Karpas-422 (cell line): ENCODE data around the gene ZNF487. TPM values are rescaled to one million over a fixed set of nuclear protein-coding genes. Genes with fewer than 3 reads are reported as not detected.

Experiments used
- DNase-seq: peaks from one replicate; pipeline ENCODE4 v3.0.0-alpha.2; 2015
- H2AFZ ChIP-seq: fragments of 200-600 bp; sonication (generic); 2 replicates; pipeline ENCODE4 v1.6.1; 2014; ENCODE audit warnings: antibody characterized with exemption, low read length, mixed read lengths
- H3K27ac ChIP-seq: fragments of 200-600 bp; sonication (generic); 2 replicates; pipeline ENCODE4 v1.5.1; 2014; ENCODE audit warnings: mild to moderate bottlenecking, low read length, moderate library complexity
- H3K27me3 ChIP-seq: fragments of 200-600 bp; sonication (generic); 2 replicates; pipeline ENCODE4 v1.6.1; 2014; ENCODE audit warnings: low read length, mixed read lengths
- H3K36me3 ChIP-seq: fragments of 200-600 bp; sonication (generic); 2 replicates; pipeline ENCODE4 v1.6.1; 2014; ENCODE audit warnings: low read length, mixed read lengths; ENCODE audit not compliant: insufficient read depth
- H3K4me1 ChIP-seq: fragments of 200-600 bp; sonication (generic); 2 replicates; pipeline ENCODE4 v1.6.1; 2014; ENCODE audit warnings: mild to moderate bottlenecking, low read length, mixed read lengths
- H3K4me2 ChIP-seq: fragments of 200-600 bp; sonication (generic); 2 replicates; pipeline ENCODE4 v1.6.1; 2014; ENCODE audit warnings: low read length, low read depth, mild to moderate bottlenecking; ENCODE audit not compliant: poor library complexity, severe bottlenecking
- H3K4me3 ChIP-seq: fragments of 200-600 bp; sonication (generic); 2 replicates; pipeline ENCODE4 v1.5.1; 2014; ENCODE audit warnings: mild to moderate bottlenecking, antibody characterized with exemption, low read length, mixed read lengths
- H3K79me2 ChIP-seq: fragments of 200-600 bp; sonication (generic); 2 replicates; pipeline ENCODE4 v1.6.1; 2014; ENCODE audit warnings: mild to moderate bottlenecking, low read length, mixed read lengths
- H3K9ac ChIP-seq: fragments of 200-600 bp; sonication (generic); 2 replicates; pipeline ENCODE4 v1.6.0; 2014; ENCODE audit warnings: low read length
- H3K9me2 ChIP-seq: fragments of 200-600 bp; sonication (generic), shearing (Covaris generic); replicated peaks from 2 replicates; pipeline ENCODE4 v1.6.0; 2014; ENCODE audit warnings: mild to moderate bottlenecking, low read length, moderate library complexity; ENCODE audit not compliant: insufficient read depth
- H3K9me3 ChIP-seq: fragments of 300-700, 200-600 bp; sonication (generic); 2 replicates; pipeline ENCODE4 v1.6.1; 2014; ENCODE audit warnings: low read length, mixed read lengths
- H4K20me1 ChIP-seq: fragments of 200-600 bp; sonication (generic); 2 replicates; pipeline ENCODE4 v1.6.1; 2014; ENCODE audit warnings: mild to moderate bottlenecking, antibody characterized with exemption, low read length, low read depth; ENCODE audit not compliant: insufficient read depth
- total RNA-seq: library from RNA; depleted of rRNA; stranded (reverse); fragments of >200 nt; shearing (Covaris generic); gene quantifications from 2 replicates; pipeline ENCODE4 v1.2.3, GENCODE V29; 2014; ENCODE audit warnings: low replicate concordance

The ZNF487 gene
- total RNA-seq, 1 experiment from 2014 or later: 11.5 TPM

DNA sequence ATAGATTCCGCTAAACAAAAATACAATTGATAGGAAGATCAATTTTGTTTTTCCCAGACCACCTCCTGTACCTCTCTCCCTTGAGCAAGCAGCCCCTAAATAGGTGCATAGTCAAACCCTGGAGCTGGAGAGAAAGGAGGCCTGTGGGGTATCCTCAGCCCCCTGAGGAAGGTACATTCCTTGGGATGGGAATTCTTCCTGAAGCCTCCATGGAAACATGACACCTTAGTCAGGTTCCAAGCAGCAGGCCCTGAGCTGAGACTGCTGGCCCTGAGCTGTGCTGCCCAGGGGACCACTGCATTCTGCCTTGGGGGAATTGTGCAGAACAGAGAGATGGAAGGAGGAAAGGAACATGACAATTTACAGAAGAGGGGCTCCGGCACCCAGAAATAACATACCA lies 35.3 kb upstream of the ZNF487 start:
- H3K4me3 ChIP-seq: peak overlapping the region; percentile 14; the same call in 1 of the 2 replicates
- H4K20me1 ChIP-seq: peaks cover 70% of the 10 kb centered on the region
- DNase-seq: no peak
- peaks cover 32% of the 10 kb centered on the region for H3K36me3 ChIP-seq
- peak overlapping the region; percentile 37 for H3K27ac ChIP-seq
- peak overlapping the region; percentile 22 for H3K9ac ChIP-seq
- no peaks in the 10 kb centered on the region for H3K27me3 ChIP-seq
- H3K79me2 ChIP-seq: peaks cover 98% of the 10 kb centered on the region
- H2AFZ ChIP-seq: no peak overlapping the region
- H3K4me2 ChIP-seq: peak overlapping the region; percentile 92
- H3K9me3 ChIP-seq: no peaks in the 10 kb centered on the region
- H3K4me1 ChIP-seq: peaks cover 89% of the 10 kb centered on the region
- no peaks in the 10 kb centered on the region for H3K9me2 ChIP-seq

DNA sequence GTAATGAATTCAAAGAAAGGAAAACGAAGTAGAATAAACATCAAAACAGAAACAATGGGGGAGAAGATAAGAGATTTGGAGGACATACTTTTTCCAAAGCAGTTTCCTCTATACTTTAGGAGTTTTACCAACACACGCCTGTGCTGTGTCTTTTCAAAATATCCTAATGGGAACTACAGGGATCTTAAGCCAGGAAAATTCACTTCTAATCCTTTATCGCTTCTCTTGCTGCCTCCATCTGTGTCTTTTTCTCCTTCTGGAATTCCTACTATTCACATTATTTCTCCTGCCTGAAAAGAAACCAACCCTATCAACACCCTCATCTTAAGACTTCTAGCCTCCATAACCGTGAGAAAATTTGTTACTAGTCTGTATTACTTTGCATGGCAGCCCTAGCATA lies 34.7 kb upstream of the ZNF487 start:
- Histone ChIP-seq H3K9me2 (no peaks in the 10 kb centered on the region), H3K27me3 (no peaks in the 10 kb centered on the region), H3K4me3 (peak overlapping the region; percentile 5; the same call in 1 of the 2 replicates), H3K36me3 (peaks cover 32% of the 10 kb centered on the region), H3K9me3 (no peaks in the 10 kb centered on the region), H2AFZ (no peak overlapping the region), H3K9ac (peak overlapping the region; percentile 22; the same call in 1 of the 2 replicates), H3K4me2 (peak overlapping the region; percentile 92), H4K20me1 (peaks cover 70% of the 10 kb centered on the region), H3K27ac (peak overlapping the region; percentile 37), H3K79me2 (peaks cover 100% of the 10 kb centered on the region), H3K4me1 (peaks cover 89% of the 10 kb centered on the region)
- DNase-seq: no peak

DNA sequence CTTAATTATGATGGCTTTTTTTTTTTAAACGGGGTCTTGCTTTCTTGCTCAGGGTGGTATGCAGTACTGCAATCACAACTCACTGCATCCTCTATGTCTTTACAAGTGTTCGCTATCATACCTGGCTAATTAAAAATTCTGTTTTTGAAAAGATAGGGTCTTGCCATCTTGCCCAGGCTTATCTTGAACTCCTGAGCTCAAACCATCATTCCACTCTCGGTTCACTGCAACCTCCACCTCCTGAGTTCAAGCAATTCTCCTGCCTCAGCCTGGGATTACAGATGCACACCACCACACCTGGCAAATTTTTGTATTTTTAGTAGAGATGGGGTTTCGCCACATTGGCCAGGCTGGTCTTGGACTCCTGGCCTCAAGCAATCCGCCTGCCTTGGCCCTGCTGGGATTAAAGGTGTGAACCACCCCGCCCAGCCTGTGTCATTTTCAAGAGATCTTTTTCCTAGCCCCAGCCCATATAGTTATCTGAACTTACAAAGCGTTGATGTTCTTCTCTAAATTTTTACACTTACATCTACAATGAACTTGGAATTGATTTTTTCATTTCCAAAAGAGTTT lies 33.9 kb upstream of the ZNF487 start:
- Histone ChIP-seq H2AFZ (no peak overlapping the region), H3K36me3 (peaks cover 32% of the 10 kb centered on the region), H3K9me3 (no peaks in the 10 kb centered on the region), H3K79me2 (peaks cover 100% of the 10 kb centered on the region), H4K20me1 (peaks cover 70% of the 10 kb centered on the region), H3K4me2 (peak overlapping the region; percentile 92), H3K4me1 (peaks cover 85% of the 10 kb centered on the region), H3K9me2 (no peaks in the 10 kb centered on the region), H3K27ac (peak overlapping the region; percentile 37; the same call in 1 of the 2 replicates), H3K27me3 (no peaks in the 10 kb centered on the region), H3K4me3 (peak overlapping the region; percentile 4; the same call in 1 of the 2 replicates), H3K9ac (0 out of 2 replicates have a peak overlapping the region, but pooled peaks have one; percentile 22)
- no peak for DNase-seq

DNA sequence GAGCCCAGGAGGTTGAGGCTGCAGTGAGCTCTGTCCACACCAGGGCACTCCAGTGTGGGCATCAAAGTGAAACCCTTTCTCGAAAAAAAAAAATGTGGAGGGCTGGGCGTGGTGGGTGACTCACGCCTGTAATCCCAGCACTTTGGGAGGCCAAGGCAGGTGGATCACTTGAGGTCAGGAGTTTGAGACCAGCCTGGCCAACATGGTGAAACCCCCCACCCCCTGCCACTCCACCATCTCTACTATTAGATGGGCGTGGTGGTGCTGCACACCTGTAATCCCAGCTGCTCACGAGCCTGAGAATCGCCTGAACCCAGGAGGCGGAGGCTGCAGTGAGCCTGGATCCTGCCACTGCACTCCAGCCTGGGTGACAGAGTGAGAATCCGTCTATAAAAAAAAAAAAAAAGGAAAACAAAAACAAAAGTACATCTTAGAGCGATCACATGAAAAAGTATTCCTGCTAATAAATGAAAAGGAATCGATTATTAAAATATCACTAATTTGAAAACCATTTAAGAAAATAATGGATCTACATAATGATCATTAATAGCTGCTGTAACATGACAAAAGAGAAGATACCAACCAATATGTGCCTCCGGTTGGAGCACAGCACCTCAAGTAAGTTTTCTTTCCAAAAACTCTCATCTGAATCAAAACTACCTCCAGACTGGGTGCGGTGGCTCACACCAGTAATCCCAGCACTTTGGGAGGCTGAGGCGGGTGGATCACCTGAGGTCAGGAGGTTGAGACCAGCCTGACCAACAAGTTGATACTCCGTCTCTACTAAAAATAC lies 32.8 kb upstream of the ZNF487 start:
- no peak for DNase-seq
- peak overlapping the region; percentile 50 for H3K27ac ChIP-seq
- peaks cover 64% of the 10 kb centered on the region for H4K20me1 ChIP-seq
- H3K4me3 ChIP-seq: peak overlapping the region; percentile 98
- peak overlapping the region; percentile 40 for H3K9ac ChIP-seq
- peaks cover 97% of the 10 kb centered on the region for H3K79me2 ChIP-seq
- peaks cover 73% of the 10 kb centered on the region for H3K4me1 ChIP-seq
- no peaks in the 10 kb centered on the region for H3K9me3 ChIP-seq
- H3K4me2 ChIP-seq: peak overlapping the region; percentile 92
- peaks cover 32% of the 10 kb centered on the region for H3K36me3 ChIP-seq
- no peaks in the 10 kb centered on the region for H3K9me2 ChIP-seq
- no peaks in the 10 kb centered on the region for H3K27me3 ChIP-seq
- H2AFZ ChIP-seq: no peak overlapping the region

DNA sequence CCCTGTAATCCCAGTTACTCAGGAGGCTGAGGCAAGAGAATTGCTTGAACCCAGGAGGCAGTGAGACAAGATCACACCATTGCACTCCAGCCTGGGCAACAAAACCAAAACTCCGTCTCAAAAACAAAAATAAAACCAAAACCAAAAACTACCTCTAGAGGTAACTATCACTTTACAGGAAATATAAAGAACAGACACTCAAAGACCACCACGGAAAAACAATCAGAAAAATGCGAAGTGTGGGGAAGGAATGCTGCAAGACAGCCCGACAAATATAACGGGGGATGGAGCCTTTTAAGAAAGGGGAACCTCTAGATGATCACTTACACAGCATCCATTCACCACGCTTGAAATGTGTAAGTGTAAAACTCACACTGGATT lies 32.2 kb upstream of the ZNF487 start:
- no peak overlapping the region for H2AFZ ChIP-seq
- peaks cover 58% of the 10 kb centered on the region for H4K20me1 ChIP-seq
- H3K9ac ChIP-seq: peak overlapping the region; percentile 40
- H3K9me3 ChIP-seq: no peaks in the 10 kb centered on the region
- peak overlapping the region; percentile 98 for H3K4me3 ChIP-seq
- DNase-seq: peak; percentile 63
- H3K4me1 ChIP-seq: peaks cover 71% of the 10 kb centered on the region
- peak overlapping the region; percentile 92 for H3K4me2 ChIP-seq
- no peaks in the 10 kb centered on the region for H3K9me2 ChIP-seq
- H3K36me3 ChIP-seq: peaks cover 28% of the 10 kb centered on the region
- no peaks in the 10 kb centered on the region for H3K27me3 ChIP-seq
- peaks cover 96% of the 10 kb centered on the region for H3K79me2 ChIP-seq
- H3K27ac ChIP-seq: peak overlapping the region; percentile 50

DNA sequence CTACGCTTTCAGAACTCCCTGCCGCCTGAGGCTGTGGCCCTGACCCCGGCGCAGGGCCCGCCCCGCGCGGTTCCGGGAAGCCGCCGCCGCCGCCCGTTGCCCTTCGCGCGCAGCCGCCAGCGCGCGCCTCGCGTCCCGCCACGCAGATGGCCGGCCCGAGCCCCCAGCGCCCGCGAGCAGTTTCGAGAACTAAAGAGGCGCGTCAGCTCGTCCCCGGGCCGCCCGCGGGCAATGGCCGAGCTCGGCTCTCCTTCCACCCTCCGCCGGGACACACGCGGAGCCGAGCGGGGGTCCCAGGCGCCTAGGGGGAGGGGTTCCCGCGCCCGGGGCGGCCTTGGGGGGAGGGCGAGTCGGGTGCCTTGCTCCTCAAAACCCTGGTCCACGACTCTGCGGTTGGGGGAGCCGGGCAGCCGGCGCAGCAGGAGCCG lies 29.7 kb upstream of the ZNF487 start:
- H2AFZ ChIP-seq: no peak overlapping the region
- no peaks in the 10 kb centered on the region for H3K9me2 ChIP-seq
- H3K9me3 ChIP-seq: no peaks in the 10 kb centered on the region
- peaks cover 39% of the 10 kb centered on the region for H4K20me1 ChIP-seq
- H3K79me2 ChIP-seq: peaks cover 71% of the 10 kb centered on the region
- H3K4me2 ChIP-seq: peak overlapping the region; percentile 92
- peak overlapping the region; percentile 89 for H3K27ac ChIP-seq
- peak overlapping the region; percentile 98 for H3K4me3 ChIP-seq
- DNase-seq: peak; percentile 83
- H3K27me3 ChIP-seq: no peaks in the 10 kb centered on the region
- H3K4me1 ChIP-seq: peaks cover 54% of the 10 kb centered on the region
- H3K36me3 ChIP-seq: peaks cover 12% of the 10 kb centered on the region; the same call in 1 of the 2 replicates
- H3K9ac ChIP-seq: peak overlapping the region; percentile 95

DNA sequence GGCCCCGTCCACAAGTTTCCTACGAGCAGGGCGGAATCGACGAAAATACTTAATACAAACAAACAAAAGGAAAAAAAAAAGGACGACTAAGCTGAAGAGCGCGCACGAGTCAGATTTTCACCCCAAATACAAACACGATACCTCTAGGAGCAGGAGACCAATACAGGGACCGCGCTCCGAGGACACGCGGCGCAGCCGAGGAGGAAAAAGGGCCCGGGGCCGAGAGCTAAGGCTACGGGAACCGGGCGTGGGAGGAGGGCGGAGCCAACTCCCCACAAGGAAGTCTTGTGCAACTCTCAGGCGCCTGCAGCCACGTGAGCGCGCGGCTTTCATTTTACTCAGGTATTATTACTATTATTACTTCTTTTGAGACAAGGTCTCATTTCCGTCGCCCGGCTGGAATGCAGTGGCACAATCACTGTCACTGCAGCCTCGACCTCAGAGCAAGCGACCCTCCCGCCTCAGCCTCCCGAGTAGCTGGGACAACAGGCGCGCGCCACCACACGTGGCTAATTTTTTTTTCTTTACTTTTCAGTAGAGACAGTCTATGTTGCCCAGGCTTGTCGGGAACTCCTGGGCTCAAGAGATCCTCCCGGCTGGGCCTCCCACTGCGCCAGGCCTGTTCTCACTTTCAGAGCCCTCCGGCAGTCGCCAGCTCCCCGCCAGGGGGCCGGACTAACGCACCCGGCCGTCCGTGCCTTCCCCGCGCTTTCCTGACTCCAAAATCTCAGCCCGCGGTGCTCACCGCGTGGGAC lies 29.2 kb upstream of the ZNF487 start:
- Histone ChIP-seq H3K27me3 (no peaks in the 10 kb centered on the region), H3K4me1 (peaks cover 48% of the 10 kb centered on the region), H3K4me2 (peak overlapping the region; percentile 92), H2AFZ (no peak overlapping the region), H3K4me3 (peak overlapping the region; percentile 98), H3K9me3 (no peaks in the 10 kb centered on the region), H4K20me1 (peaks cover 34% of the 10 kb centered on the region), H3K27ac (peak overlapping the region; percentile 89), H3K36me3 (peaks cover 12% of the 10 kb centered on the region; the same call in 1 of the 2 replicates), H3K9ac (peak overlapping the region; percentile 95), H3K79me2 (peaks cover 65% of the 10 kb centered on the region), H3K9me2 (no peaks in the 10 kb centered on the region)
- DNase-seq: peak; percentile 95
